GM12873 (cell line): Measurements from ENCODE around the gene TJAP1.

Experiments used
- CTCF ChIP-seq: IDR thresholded peaks from 2 replicates; pipeline ENCODE4 v1.5.1; 2012; ENCODE audit warnings: low read depth, mild to moderate bottlenecking, moderate library complexity, low read length, control low read depth; ENCODE audit not compliant: insufficient read depth; ENCODE audit errors: missing control alignments

Gene TJAP1

GRCh38 chr6:43471399-43471798 is 6.0 kb upstream of the TJAP1 start:
- no peak for TF ChIP-seq CTCF

GRCh38 chr6:43472515-43472914 is 4.9 kb upstream of the TJAP1 start:
- no peak for TF ChIP-seq CTCF

DNA sequence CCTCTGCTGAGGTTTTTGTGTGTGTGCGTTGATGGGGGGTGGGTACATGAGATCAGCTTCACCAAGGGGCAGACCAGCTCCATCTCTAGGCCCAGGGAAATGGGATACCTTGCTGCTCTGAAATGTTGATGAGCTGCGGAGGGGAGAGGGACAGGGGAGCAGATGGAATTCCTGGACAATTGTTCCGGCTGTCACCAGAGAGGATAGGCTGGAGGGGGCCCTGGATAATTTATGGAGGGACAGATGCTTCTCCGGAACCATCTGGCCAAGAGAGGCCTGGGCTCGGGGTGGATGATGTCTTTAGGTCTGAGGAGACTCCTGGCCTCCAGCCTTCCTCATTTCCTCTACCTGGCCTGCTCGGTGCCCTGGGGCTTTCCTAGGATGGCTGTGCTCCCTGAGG is 1.9 kb upstream of the TJAP1 start:
- no peak for TF ChIP-seq CTCF

GRCh38 chr6:43476746-43477145 is 624 bp upstream of the TJAP1 start:
- no peak for TF ChIP-seq CTCF

GRCh38 chr6:43478008-43478372 is 620 bp downstream of the TJAP1 start:
- no peak for TF ChIP-seq CTCF

- no peak for TF ChIP-seq CTCF
Observed at GRCh38 chr6:43481075-43481474, 3.7 kb downstream of the TJAP1 start.

DNA sequence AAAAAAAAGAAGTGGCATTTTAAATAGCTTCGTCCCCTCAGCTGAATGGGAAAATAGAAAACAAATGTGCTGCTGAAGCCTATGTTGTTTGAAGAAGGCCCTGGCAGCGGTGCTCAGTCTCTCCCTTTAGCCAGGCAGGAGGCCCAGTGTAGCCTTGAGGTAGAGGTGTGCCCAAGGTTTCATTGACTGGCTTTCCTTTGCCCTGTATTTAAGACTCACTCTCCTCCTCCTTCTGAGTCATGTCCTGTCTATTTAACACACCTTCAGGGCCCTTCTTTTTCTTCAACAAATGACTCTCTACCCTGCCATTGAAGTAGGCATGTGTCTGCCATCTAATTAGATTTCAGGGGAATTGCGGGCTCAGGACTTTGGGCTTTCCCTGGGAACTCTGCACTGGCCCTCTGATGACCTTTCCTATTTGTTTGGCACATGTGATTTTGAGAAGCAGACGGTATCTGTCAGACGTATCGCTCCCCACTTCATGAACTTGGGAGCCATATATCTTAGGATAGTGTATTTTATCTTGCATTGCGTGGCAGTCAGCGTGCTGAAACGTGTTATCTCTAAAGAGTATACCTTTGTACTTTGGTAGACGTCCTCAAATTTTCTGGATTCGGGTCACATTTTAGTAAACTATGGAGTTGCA is 4.3 kb downstream of the TJAP1 start:
- TF ChIP-seq CTCF = no peak
